Tibial artery (tissue), 4 donors: ENCODE data around the gene ATG9B.

Experiments used
- DNase-seq, 2 donors: peaks; one replicate each; pipeline ENCODE4 v3.0.0-alpha.2; 2019
- H3K27ac ChIP-seq, 2 donors: fragments of 200-600 bp; sonication (generic) in 1 of 2; 1 replicate in 1 of 2; 2 replicates in 1 of 2; pipeline ENCODE4 v1.5.1; 2018 to 2019; ENCODE audit warnings: mild to moderate bottlenecking in 1 of 2
- H3K27me3 ChIP-seq, 2 donors: fragments of 200-600 bp; sonication (generic) in 1 of 2; one replicate each; pipeline versions ENCODE4 v1.5.1 to v1.6.0; 2016 to 2019
- H3K36me3 ChIP-seq, 3 donors: fragments of 200-600 bp; sonication (generic) in 2 of 3; one replicate each; pipeline ENCODE4 v1.5.1; 2016 to 2019; ENCODE audit warnings: mild to moderate bottlenecking in 2 of 3
- H3K4me1 ChIP-seq, 4 donors: fragments of 200-600 bp; sonication (generic) in 2 of 4; 1 replicate in 3 of 4; 2 replicates in 1 of 4; pipeline ENCODE4 v1.5.1; 2016 to 2019
- H3K4me3 ChIP-seq, 2 donors: fragments of 200-600 bp; sonication (generic) in 1 of 2; 1 replicate in 1 of 2; 2 replicates in 1 of 2; pipeline ENCODE4 v1.5.1; 2018 to 2019; ENCODE audit warnings: mild to moderate bottlenecking in 2 of 2
- H3K9me3 ChIP-seq, 3 donors: fragments of 200-600 bp; sonication (generic) in 1 of 3; one replicate each; pipeline ENCODE4 v1.5.1; 2016 to 2019
- intact Hi-C: fragments of 100-400 bp; cut with DNase I; formaldehyde crosslinking; loops from one replicate; pipeline ENCODE4 v1.15.0; 2023; ENCODE audit warnings: low total_unique reads
- TF ChIP-seq, protein P1 (sequence below), 2 experiments: fragments of 200-600 bp in 1 of 2; fragments of 450-650 bp in 1 of 2; IDR thresholded peaks; one replicate each; pipeline ENCODE4 v1.5.1; 2017 to 2019; ENCODE audit warnings: antibody characterized with exemption in 2 of 2, mild to moderate bottlenecking in 1 of 2, moderate library complexity in 1 of 2

Gene ATG9B, protein sequence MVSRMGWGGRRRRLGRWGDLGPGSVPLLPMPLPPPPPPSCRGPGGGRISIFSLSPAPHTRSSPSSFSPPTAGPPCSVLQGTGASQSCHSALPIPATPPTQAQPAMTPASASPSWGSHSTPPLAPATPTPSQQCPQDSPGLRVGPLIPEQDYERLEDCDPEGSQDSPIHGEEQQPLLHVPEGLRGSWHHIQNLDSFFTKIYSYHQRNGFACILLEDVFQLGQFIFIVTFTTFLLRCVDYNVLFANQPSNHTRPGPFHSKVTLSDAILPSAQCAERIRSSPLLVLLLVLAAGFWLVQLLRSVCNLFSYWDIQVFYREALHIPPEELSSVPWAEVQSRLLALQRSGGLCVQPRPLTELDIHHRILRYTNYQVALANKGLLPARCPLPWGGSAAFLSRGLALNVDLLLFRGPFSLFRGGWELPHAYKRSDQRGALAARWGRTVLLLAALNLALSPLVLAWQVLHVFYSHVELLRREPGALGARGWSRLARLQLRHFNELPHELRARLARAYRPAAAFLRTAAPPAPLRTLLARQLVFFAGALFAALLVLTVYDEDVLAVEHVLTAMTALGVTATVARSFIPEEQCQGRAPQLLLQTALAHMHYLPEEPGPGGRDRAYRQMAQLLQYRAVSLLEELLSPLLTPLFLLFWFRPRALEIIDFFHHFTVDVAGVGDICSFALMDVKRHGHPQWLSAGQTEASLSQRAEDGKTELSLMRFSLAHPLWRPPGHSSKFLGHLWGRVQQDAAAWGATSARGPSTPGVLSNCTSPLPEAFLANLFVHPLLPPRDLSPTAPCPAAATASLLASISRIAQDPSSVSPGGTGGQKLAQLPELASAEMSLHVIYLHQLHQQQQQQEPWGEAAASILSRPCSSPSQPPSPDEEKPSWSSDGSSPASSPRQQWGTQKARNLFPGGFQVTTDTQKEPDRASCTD

GRCh38 chr7:151024435-151025056, at the start of gene ATG9B:
Gene ATG9B (minus strand): TSS chr7:151024494. CDS start chr7:151024423, 71 bp downstream.
- TF ChIP-seq, protein P1, sequence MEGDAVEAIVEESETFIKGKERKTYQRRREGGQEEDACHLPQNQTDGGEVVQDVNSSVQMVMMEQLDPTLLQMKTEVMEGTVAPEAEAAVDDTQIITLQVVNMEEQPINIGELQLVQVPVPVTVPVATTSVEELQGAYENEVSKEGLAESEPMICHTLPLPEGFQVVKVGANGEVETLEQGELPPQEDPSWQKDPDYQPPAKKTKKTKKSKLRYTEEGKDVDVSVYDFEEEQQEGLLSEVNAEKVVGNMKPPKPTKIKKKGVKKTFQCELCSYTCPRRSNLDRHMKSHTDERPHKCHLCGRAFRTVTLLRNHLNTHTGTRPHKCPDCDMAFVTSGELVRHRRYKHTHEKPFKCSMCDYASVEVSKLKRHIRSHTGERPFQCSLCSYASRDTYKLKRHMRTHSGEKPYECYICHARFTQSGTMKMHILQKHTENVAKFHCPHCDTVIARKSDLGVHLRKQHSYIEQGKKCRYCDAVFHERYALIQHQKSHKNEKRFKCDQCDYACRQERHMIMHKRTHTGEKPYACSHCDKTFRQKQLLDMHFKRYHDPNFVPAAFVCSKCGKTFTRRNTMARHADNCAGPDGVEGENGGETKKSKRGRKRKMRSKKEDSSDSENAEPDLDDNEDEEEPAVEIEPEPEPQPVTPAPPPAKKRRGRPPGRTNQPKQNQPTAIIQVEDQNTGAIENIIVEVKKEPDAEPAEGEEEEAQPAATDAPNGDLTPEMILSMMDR (IDR thresholded peaks at IDR 0.05), result no peak
- no peaks in the 10 kb centered on the region for H3K36me3 ChIP-seq
- intact Hi-C loops, result no loop called here

DNA sequence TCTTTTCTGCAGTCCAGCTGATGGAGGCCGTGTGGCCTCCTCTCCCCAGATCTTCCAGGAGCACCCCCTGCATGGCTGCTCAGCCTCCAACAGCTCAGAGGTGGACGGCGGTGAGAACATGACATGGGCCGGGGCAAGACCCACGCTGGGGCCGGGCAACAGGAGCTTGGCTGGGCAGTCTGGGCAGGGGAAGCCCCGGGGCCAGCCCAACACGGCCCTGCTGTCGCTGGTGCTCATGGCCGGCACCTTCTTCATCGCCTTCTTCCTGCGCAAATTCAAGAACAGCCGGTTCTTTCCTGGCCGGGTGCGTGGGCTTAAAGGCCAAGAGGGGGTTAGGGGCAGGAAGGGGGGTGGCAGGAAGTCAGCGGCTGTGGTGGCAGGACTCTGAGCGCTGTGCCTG, 49.7 kb upstream of the ATG9B start:
- Histone ChIP-seq H3K27me3 (no peaks in the 10 kb centered on the region), H3K9me3 (no peaks in the 10 kb centered on the region), H3K36me3 (peaks cover 56 to 87% (median 85%) of the 10 kb centered on the region in 3 donors), H3K4me1 (peaks cover 0 to 26% (median 11%) of the 10 kb centered on the region in 4 donors), H3K27ac (no peak overlapping the region), H3K4me3 (no peak overlapping the region)
- TF ChIP-seq, protein P1 (IDR thresholded peaks at IDR 0.05), result no peak
- intact Hi-C loops, result no loop called here
- DNase-seq, result no peak

More at GRCh38 chr7:151024435-151025056, at the start of gene ATG9B:
- Histone ChIP-seq H3K9me3 (no peaks in the 10 kb centered on the region), H3K27ac (no peak within 1 kb of the TSS), H3K27me3 (peaks cover 0 to 33% of the 10 kb centered on the region in 2 donors), H3K4me1 (peaks cover 0 to 9% (median 4%) of the 10 kb centered on the region in 4 donors), H3K4me3 (no peak within 1 kb of the TSS)
- DNase-seq, result no peak

DNA sequence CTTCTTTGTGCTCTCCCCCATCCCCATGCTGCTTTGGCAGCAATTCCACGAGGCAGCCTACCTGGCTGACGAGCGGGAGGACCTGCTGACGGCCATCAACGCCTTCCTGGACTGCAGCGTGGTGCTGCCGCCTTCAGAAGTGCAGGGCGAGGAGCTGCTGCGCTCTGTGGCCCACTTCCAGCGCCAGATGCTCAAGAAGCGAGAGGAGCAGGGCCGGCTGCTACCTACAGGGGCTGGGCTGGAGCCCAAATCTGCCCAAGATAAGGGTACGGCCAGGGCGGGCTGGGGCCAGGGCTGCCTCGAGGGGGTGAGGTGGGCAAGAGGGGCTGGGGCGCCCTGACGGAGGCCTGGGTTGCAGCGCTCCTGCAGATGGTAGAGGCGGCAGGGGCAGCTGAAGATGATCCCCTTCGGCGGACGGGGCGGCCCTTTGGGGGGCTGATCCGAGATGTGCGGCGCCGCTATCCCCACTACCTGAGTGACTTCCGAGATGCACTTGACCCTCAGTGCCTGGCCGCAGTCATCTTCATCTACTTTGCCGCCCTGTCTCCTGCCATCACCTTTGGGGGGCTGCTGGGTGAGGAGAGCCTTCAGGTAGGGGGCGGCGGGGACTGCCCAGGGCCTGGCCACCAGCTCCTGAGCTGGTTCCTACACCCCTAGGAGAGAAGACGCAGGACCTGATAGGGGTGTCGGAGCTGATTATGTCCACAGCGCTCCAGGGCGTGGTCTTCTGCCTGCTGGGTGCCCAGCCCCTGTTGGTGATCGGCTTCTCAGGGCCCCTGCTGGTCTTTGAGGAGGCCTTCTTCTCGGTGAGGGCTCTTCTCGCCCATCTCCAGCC, 47.0 kb upstream of the ATG9B start:
- no peak for DNase-seq
- no peak overlapping the region for H3K27ac ChIP-seq
- H3K4me3 ChIP-seq, result no peak overlapping the region
- TF ChIP-seq, protein P1 (IDR thresholded peaks at IDR 0.05), result no peak
- no peaks in the 10 kb centered on the region for H3K27me3 ChIP-seq
- H3K4me1 ChIP-seq, result no peaks in the 10 kb centered on the region
- intact Hi-C loops, result no loop called here
- peaks cover 78 to 100% (median 98%) of the 10 kb centered on the region in 3 donors for H3K36me3 ChIP-seq
- H3K9me3 ChIP-seq, result no peaks in the 10 kb centered on the region

GRCh38 chr7:151070574-151070960, 46.3 kb upstream of the ATG9B start:
- H3K9me3 ChIP-seq, result no peaks in the 10 kb centered on the region
- intact Hi-C loops, result no loop called here
- H3K27ac ChIP-seq, result no peak overlapping the region
- DNase-seq, result no peak
- H3K36me3 ChIP-seq, result peaks cover 85 to 100% (median 98%) of the 10 kb centered on the region in 3 donors
- H3K27me3 ChIP-seq, result no peaks in the 10 kb centered on the region
- TF ChIP-seq, protein P1 (IDR thresholded peaks at IDR 0.05), result no peak
- H3K4me1 ChIP-seq, result no peaks in the 10 kb centered on the region
- no peak overlapping the region for H3K4me3 ChIP-seq
